Esophagus squamous epithelium (tissue), 5 donors: ENCODE data around the gene ECM2. TPM values are rescaled to one million over a fixed set of nuclear protein-coding genes. Genes with fewer than 3 reads are reported as not detected.

Experiments used
- DNase-seq: peaks from one replicate; lab custom pipeline; 2025; lab: John Stamatoyannopoulos, UW
- H3K27ac ChIP-seq, 4 donors: fragments of 200-600 bp; sonication (generic); one replicate each; pipeline ENCODE4 v1.5.1; 2016 to 2019; ENCODE audit warnings: mild to moderate bottlenecking in 1 of 4
- H3K27me3 ChIP-seq, 4 donors: fragments of 200-600 bp; sonication (generic); 1 replicate in 3 of 4; 2 replicates in 1 of 4; pipeline versions ENCODE4 v1.5.1 to v1.6.0; 2017 to 2021; ENCODE audit warnings: antibody characterized with exemption in 1 of 4
- H3K36me3 ChIP-seq, 3 donors: fragments of 200-600 bp; sonication (generic); one replicate each; pipeline ENCODE4 v1.5.1; 2016 to 2019
- H3K4me1 ChIP-seq, 3 donors: fragments of 200-600 bp; sonication (generic); one replicate each; pipeline ENCODE4 v1.5.1; 2017 to 2019
- H3K4me3 ChIP-seq, 4 donors: fragments of 200-600 bp; sonication (generic); 1 replicate in 3 of 4; 2 replicates in 1 of 4; pipeline ENCODE4 v1.5.1; 2016 to 2019; ENCODE audit warnings: mild to moderate bottlenecking in 2 of 4, moderate library complexity in 1 of 4
- H3K9me3 ChIP-seq, 3 donors: fragments of 200-600 bp; sonication (generic); one replicate each; pipeline ENCODE4 v1.5.1; 2016 to 2019
- CTCF ChIP-seq, 6 experiments: fragments of 450-650 bp in 4 of 6; fragments of 200-600 bp in 2 of 6; sonication (generic) in 2 of 6; IDR thresholded peaks; one replicate each; pipeline ENCODE4 v1.5.1; 2016 to 2019; ENCODE audit warnings: antibody characterized with exemption in 6 of 6, mild to moderate bottlenecking in 4 of 6, moderate library complexity in 4 of 6
- POLR2A ChIP-seq, 4 donors: fragments of 450-650 bp; IDR thresholded peaks; one replicate each; pipeline ENCODE4 v1.6.1; 2017; ENCODE audit warnings: antibody characterized with exemption in 4 of 4, mild to moderate bottlenecking in 4 of 4, moderate library complexity in 3 of 4
- WGBS, 2 donors: methylation state at CpG; one replicate each; pipeline ENCODE4 v1.1.5; 2018; 5-methylcytosine and 5-hydroxymethylcytosine counted together
- intact Hi-C: fragments of 100-400 bp; cut with DNase I; formaldehyde crosslinking; loops from one replicate; pipeline ENCODE4 v1.15.0; 2022
- total RNA-seq, 4 donors: library from RNA; depleted of rRNA; stranded (reverse); fragments of >200 nt; gene quantifications; one replicate each; pipeline ENCODE4 v1.1.0, GENCODE V29; 2016
- donor health status: DM: yes; HTN: yes; CAD: no.

Gene ECM2
- total RNA-seq, 4 donors from 2014 or later = 0.57 to 13.1 (median 3.5) TPM

DNA sequence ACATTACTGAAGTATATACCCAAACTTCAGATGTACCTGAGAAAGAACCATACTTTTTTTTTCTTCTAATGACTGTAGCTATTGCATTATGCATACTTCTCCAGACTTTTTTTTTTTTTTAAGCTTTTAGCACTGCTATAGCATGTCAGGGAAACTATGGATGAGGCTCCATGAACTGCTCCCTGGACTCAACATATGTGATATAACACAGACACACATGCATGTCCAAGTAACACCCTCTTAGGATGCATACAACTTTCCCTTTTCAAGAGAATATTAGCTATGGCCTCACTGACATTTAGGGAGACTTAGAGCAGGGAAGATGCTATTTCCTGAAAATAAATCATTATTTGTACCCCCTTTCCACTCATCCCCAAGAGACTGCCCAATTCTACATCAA is 53.0 kb downstream of the ECM2 start:
- H3K36me3 ChIP-seq = no peaks in the 10 kb centered on the region
- no peak overlapping the region for H3K4me3 ChIP-seq
- intact Hi-C loops = no loop called here
- no peaks in the 10 kb centered on the region for H3K27me3 ChIP-seq
- H3K4me1 ChIP-seq = peaks cover 0 to 37% (median 19%) of the 10 kb centered on the region in 3 donors
- H3K27ac ChIP-seq = peak overlapping the region in 1 of 4 donors; percentile 44
- no peaks in the 10 kb centered on the region for H3K9me3 ChIP-seq
- TF ChIP-seq POLR2A (IDR thresholded peaks at IDR 0.05) = no peak
- DNase-seq = no peak

GRCh38 chr9:92482329-92482728 is 53.5 kb downstream of the ECM2 start, which contains the start of gene ASPN:
Gene ASPN, minus strand, starts transcription at chr9:92482506.
- no peaks in the 10 kb centered on the region for H3K36me3 ChIP-seq
- DNase-seq = no peak
- intact Hi-C loops = no loop called here
- H3K27me3 ChIP-seq = no peaks in the 10 kb centered on the region
- TF ChIP-seq CTCF (IDR thresholded peaks at IDR 0.05) (no peak), POLR2A (IDR thresholded peaks at IDR 0.05) (no peak)
- no peaks in the 10 kb centered on the region for H3K9me3 ChIP-seq
- peak within 1 kb of the TSS in 2 of 4 donors; percentile 10 to 32 for H3K4me3 ChIP-seq
- peaks cover 0 to 37% (median 19%) of the 10 kb centered on the region in 3 donors for H3K4me1 ChIP-seq
- peak within 1 kb of the TSS in 3 of 4 donors; percentile 27 to 73 (median 59) for H3K27ac ChIP-seq
- WGBS, 2 donors = 22 to 29% methylated on average over 3 of the region's 3 CpGs

GRCh38 chr9:92480986-92481633 is 54.7 kb downstream of the ECM2 start:
- DNase-seq = no peak
- TF ChIP-seq POLR2A (IDR thresholded peaks at IDR 0.05) = no peak
- TF ChIP-seq CTCF (IDR thresholded peaks at IDR 0.05) = no peak
- Histone ChIP-seq H3K4me3 (peak overlapping the region in 2 of 4 donors; percentile 10 to 32), H3K36me3 (no peaks in the 10 kb centered on the region), H3K27me3 (no peaks in the 10 kb centered on the region), H3K4me1 (peaks cover 0 to 37% (median 19%) of the 10 kb centered on the region in 3 donors), H3K9me3 (no peaks in the 10 kb centered on the region), H3K27ac (peak overlapping the region; percentile 27 to 73 (median 53))
- intact Hi-C loops = no loop called here
- 22 to 26% methylated on average over 2 of the region's 2 CpGs for WGBS, 2 donors

GRCh38 chr9:92480291-92480771 is 55.5 kb downstream of the ECM2 start:
- peak overlapping the region in 1 of 4 donors; percentile 32 for H3K4me3 ChIP-seq
- no peak for TF ChIP-seq POLR2A (IDR thresholded peaks at IDR 0.05)
- WGBS, 2 donors = 73 to 84% methylated on average over 2 of the region's 2 CpGs

GRCh38 chr9:92479346-92479745 is 56.4 kb downstream of the ECM2 start:
- peaks cover 0 to 37% (median 19%) of the 10 kb centered on the region in 3 donors for H3K4me1 ChIP-seq
- no peaks in the 10 kb centered on the region for H3K9me3 ChIP-seq
- TF ChIP-seq POLR2A (IDR thresholded peaks at IDR 0.05) = no peak
- TF ChIP-seq CTCF (IDR thresholded peaks at IDR 0.05) = no peak
- no peak for DNase-seq
- H3K36me3 ChIP-seq = no peaks in the 10 kb centered on the region
- H3K27me3 ChIP-seq = no peaks in the 10 kb centered on the region
- no peak overlapping the region for H3K4me3 ChIP-seq
- H3K27ac ChIP-seq = no peak overlapping the region
- intact Hi-C loops = no loop called here

More at GRCh38 chr9:92480291-92480771, 55.5 kb downstream of the ECM2 start:
- DNase-seq = no peak
- H3K9me3 ChIP-seq = no peaks in the 10 kb centered on the region
- H3K36me3 ChIP-seq = no peaks in the 10 kb centered on the region
- no peaks in the 10 kb centered on the region for H3K27me3 ChIP-seq
- intact Hi-C loops = no loop called here
- H3K4me1 ChIP-seq = peaks cover 0 to 37% (median 19%) of the 10 kb centered on the region in 3 donors
- H3K27ac ChIP-seq = peak overlapping the region; percentile 27 to 73 (median 53)

GRCh38 chr9:92478783-92479182 is 57.0 kb downstream of the ECM2 start:
- Histone ChIP-seq H3K4me1 (peaks cover 0 to 37% (median 19%) of the 10 kb centered on the region in 3 donors), H3K9me3 (no peaks in the 10 kb centered on the region), H3K36me3 (no peaks in the 10 kb centered on the region), H3K27me3 (no peaks in the 10 kb centered on the region), H3K27ac (no peak overlapping the region), H3K4me3 (no peak overlapping the region)
- TF ChIP-seq POLR2A (IDR thresholded peaks at IDR 0.05) = no peak
- no peak for TF ChIP-seq CTCF (IDR thresholded peaks at IDR 0.05)
- 89 to 92% methylated on average over 7 of the region's 7 CpGs for WGBS, 2 donors
- DNase-seq = no peak
- intact Hi-C loops = no loop called here
